ENCODE results near the gene DAPP1.

DAPP1 gene

DNA sequence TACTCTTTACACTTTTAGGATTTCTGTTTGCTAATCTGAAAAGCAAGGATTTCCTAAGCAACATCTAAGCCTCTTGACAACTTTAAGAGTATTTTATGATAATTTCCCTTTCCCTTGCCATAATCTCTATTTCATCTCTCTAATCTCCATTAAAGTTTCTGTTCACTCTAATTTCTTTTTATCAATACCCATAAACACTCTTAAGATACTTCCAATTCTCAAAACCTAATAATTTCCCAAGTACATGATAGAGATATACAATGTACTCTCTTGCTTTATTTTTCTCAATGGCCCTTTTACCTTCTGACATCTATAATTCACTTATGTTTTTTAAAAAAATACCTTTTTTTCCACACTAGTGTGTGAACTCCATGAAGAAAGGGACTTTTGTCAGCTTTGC is 26.8 kb downstream of the DAPP1 start:
- Histone ChIP-seq H3K27ac (no peak overlapping the region), H3K4me3 (ENCODE audit: low read depth, low read length) (no peak overlapping the region)
- in situ Hi-C loops (cut with HindIII; ENCODE audit: low pct_ligation_motif_present, low sequenced_read_pairs): no loop called here

GRCh38 chr4:99844048-99844447 is 27.4 kb downstream of the DAPP1 start:
- Histone ChIP-seq H3K27me3 (replicated peaks) (no peaks in the 10 kb centered on the region), H3K4me3 (ENCODE audit: low read depth, low read length) (no peak overlapping the region), H3K36me3 (replicated peaks) (no peaks in the 10 kb centered on the region), H3K27ac (no peak overlapping the region)
- in situ Hi-C loops (cut with HindIII; ENCODE audit: low pct_ligation_motif_present, low sequenced_read_pairs): no loop called here
- DNase-seq: no peak
- TF ChIP-seq, protein P1, sequence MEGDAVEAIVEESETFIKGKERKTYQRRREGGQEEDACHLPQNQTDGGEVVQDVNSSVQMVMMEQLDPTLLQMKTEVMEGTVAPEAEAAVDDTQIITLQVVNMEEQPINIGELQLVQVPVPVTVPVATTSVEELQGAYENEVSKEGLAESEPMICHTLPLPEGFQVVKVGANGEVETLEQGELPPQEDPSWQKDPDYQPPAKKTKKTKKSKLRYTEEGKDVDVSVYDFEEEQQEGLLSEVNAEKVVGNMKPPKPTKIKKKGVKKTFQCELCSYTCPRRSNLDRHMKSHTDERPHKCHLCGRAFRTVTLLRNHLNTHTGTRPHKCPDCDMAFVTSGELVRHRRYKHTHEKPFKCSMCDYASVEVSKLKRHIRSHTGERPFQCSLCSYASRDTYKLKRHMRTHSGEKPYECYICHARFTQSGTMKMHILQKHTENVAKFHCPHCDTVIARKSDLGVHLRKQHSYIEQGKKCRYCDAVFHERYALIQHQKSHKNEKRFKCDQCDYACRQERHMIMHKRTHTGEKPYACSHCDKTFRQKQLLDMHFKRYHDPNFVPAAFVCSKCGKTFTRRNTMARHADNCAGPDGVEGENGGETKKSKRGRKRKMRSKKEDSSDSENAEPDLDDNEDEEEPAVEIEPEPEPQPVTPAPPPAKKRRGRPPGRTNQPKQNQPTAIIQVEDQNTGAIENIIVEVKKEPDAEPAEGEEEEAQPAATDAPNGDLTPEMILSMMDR (IDR thresholded peaks at IDR 0.05; ENCODE audit: low read depth, low read length, missing control alignments): no peak

More for the DNA sequence above, 26.8 kb downstream of the DAPP1 start:
- TF ChIP-seq, protein P1 (IDR thresholded peaks at IDR 0.05; ENCODE audit: low read depth, low read length, missing control alignments): no peak
- no peak for DNase-seq
- H3K27me3 ChIP-seq (replicated peaks): no peaks in the 10 kb centered on the region
- no peaks in the 10 kb centered on the region for H3K36me3 ChIP-seq (replicated peaks)

DNA sequence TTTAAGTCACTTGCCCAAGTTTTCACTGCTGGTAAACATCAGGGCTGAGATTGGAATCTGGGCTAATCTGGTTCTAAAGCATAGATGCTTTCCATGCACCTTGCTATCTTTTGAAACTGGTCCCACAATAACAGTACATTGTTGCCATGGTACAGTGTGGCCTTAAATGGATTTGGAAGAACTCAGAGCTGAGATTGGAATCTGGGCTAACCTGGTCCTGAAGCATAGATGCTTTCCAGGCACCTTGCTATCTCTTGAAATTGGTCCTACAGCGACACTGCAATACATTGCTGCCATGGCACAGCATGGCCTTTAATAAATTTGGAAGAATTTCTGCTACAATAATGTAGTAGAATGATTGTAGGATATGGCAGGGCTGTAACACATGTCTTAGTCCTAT is 28.6 kb downstream of the DAPP1 start:
- Histone ChIP-seq H3K4me3 (ENCODE audit: low read depth, low read length) (no peak overlapping the region), H3K27ac (no peak overlapping the region), H3K36me3 (replicated peaks) (no peaks in the 10 kb centered on the region), H3K27me3 (replicated peaks) (no peaks in the 10 kb centered on the region)
- TF ChIP-seq, protein P1 (IDR thresholded peaks at IDR 0.05; ENCODE audit: low read depth, low read length, missing control alignments): no peak
- in situ Hi-C loops (cut with HindIII; ENCODE audit: low pct_ligation_motif_present, low sequenced_read_pairs): no loop called here
- DNase-seq: no peak

GRCh38 chr4:99845708-99846469 is 29.3 kb downstream of the DAPP1 start:
- Histone ChIP-seq H3K4me3 (ENCODE audit: low read depth, low read length) (no peak overlapping the region), H3K27ac (no peak overlapping the region), H3K27me3 (replicated peaks) (no peaks in the 10 kb centered on the region), H3K36me3 (replicated peaks) (no peaks in the 10 kb centered on the region)
- in situ Hi-C loops (cut with HindIII; ENCODE audit: low pct_ligation_motif_present, low sequenced_read_pairs): no loop called here
- TF ChIP-seq, protein P1 (IDR thresholded peaks at IDR 0.05; ENCODE audit: low read depth, low read length, missing control alignments): no peak
- no peak for DNase-seq

- H3K27ac ChIP-seq: no peak overlapping the region
- H3K4me3 ChIP-seq (ENCODE audit: low read depth, low read length): no peak overlapping the region
- H3K36me3 ChIP-seq (replicated peaks): no peaks in the 10 kb centered on the region
- TF ChIP-seq, protein P1 (IDR thresholded peaks at IDR 0.05; ENCODE audit: low read depth, low read length, missing control alignments): no peak
- no peak for DNase-seq
- in situ Hi-C loops (cut with HindIII; ENCODE audit: low pct_ligation_motif_present, low sequenced_read_pairs): no loop called here
- no peaks in the 10 kb centered on the region for H3K27me3 ChIP-seq (replicated peaks)
Measured at GRCh38 chr4:99846891-99847290, 30.3 kb downstream of the DAPP1 start.
